ENCODE results near the gene IQGAP1.

The IQGAP1 gene

GRCh38 chr15:90400005-90400758 lies 12.1 kb downstream of the IQGAP1 start:
- no peak for TF ChIP-seq CTCF (IDR thresholded peaks at IDR 0.05; ENCODE audit: insufficient read depth, low read depth, low read length, missing control alignments)
- DNase-seq (ENCODE audit: low read depth) = no peak
- peak overlapping the region; percentile 41 for H3K4me3 ChIP-seq (ENCODE audit: low read depth, low read length)

GRCh38 chr15:90400759-90401314 lies 12.8 kb downstream of the IQGAP1 start:
- H3K4me3 ChIP-seq (ENCODE audit: low read depth, low read length) = peak overlapping the region; percentile 41
- DNase-seq (ENCODE audit: low read depth) = peak; percentile 91
- TF ChIP-seq CTCF (IDR thresholded peaks at IDR 0.05; ENCODE audit: insufficient read depth, low read depth, low read length, missing control alignments) = no peak

- no peak overlapping the region for H3K4me3 ChIP-seq (ENCODE audit: low read depth, low read length)
- DNase-seq (ENCODE audit: low read depth) = no peak
- no peak for TF ChIP-seq CTCF (IDR thresholded peaks at IDR 0.05; ENCODE audit: insufficient read depth, low read depth, low read length, missing control alignments)
These were observed 13.5 kb downstream of the IQGAP1 start for GRCh38 chr15:90401495-90401894.

- DNase-seq (ENCODE audit: low read depth) = no peak
- no peak for TF ChIP-seq CTCF (IDR thresholded peaks at IDR 0.05; ENCODE audit: insufficient read depth, low read depth, low read length, missing control alignments)
- H3K4me3 ChIP-seq (ENCODE audit: low read depth, low read length) = no peak overlapping the region
These were observed 14.2 kb downstream of the IQGAP1 start for GRCh38 chr15:90402223-90402622.

- DNase-seq (ENCODE audit: low read depth) = no peak
- no peak overlapping the region for H3K4me3 ChIP-seq (ENCODE audit: low read depth, low read length)
- no peak for TF ChIP-seq CTCF (IDR thresholded peaks at IDR 0.05; ENCODE audit: insufficient read depth, low read depth, low read length, missing control alignments)
These were observed 14.7 kb downstream of the IQGAP1 start for GRCh38 chr15:90402767-90403166.

GRCh38 chr15:90405055-90405607 lies 17.1 kb downstream of the IQGAP1 start:
- H3K4me3 ChIP-seq (ENCODE audit: low read depth, low read length) = no peak overlapping the region
- TF ChIP-seq CTCF (IDR thresholded peaks at IDR 0.05; ENCODE audit: insufficient read depth, low read depth, low read length, missing control alignments) = no peak
- no peak for DNase-seq (ENCODE audit: low read depth)

Measured in GM12865 (cell line).